ENCODE results near the gene CRYBA1. TPM values are rescaled to one million over a fixed set of nuclear protein-coding genes. Genes with fewer than 3 reads are reported as not detected.

CRYBA1 gene, protein sequence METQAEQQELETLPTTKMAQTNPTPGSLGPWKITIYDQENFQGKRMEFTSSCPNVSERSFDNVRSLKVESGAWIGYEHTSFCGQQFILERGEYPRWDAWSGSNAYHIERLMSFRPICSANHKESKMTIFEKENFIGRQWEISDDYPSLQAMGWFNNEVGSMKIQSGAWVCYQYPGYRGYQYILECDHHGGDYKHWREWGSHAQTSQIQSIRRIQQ
- not detected in 2 replicates for total RNA-seq

DNA sequence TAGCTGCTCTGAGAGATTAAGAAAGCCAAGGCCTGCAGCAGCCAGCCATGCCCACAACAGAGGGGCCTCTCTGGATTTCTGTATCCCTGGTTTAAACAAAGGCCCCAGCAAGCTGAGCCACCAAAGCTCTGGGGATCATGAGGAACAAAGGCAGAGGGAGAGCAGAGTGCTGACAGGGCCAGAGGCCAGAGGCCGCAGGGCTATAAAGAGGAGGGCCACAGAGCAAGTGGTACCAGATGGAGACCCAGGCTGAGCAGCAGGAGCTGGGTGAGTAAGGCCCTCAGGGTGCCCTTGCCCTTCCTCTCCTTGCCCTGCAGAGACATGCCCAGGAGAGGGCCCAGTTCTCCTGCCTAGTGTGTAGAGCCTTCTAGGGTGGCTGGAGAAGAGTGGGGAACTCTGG, at the start of gene CRYBA1:
Gene CRYBA1, plus strand, starts transcription at position 232 of the 400 bp plus-strand sequence. Its CDS starts 5 bp downstream, at position 237.

DNA sequence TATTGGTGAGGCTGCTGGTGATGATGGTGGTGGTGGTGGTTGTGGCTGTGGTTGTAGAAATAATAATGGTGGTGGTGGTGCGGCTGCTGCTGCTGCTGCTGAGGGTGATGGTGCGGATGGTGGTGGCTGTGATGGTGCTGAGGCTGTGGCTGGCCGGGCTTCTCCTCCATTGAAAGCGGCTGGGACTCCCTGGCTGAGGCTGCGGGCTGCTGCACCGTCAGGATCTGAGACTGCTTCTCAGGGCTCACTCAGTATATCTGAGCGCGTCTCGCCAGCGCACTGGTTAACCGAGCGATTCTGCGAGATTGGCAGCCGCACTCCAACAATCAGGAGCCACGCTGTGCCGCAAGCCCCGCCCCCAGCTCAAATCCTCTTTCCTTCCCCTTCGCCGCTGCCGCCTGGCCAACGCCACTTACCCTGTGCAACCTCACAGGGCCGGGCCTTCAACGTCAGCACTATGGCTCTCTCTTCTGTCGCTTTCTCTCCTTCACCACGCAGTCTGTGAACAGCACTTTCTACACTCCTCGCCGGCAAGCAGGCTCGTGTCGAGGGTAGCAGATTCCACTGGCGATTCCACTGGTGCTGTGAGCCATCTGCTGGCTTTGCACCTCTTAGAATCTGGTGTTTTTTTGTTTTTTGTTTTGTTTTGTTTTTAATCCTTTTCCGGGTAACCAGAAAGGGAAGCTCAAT, 47.4 kb downstream of the CRYBA1 start, which contains the start of gene NUFIP2:
Gene NUFIP2, minus strand, starts transcription at position 259 of the 690 bp plus-strand sequence. Its CDS starts 89 bp downstream, at position 170.

Other genes with a start within 250 kb of the CRYBA1 start
- not detected in 2 replicates for gene SEZ6, start 240.8 kb upstream of the CRYBA1 start, total RNA-seq
- gene PIPOX, start 203.7 kb upstream of the CRYBA1 start, total RNA-seq, result 2.8 and 3.3 TPM in 2 replicates
- 14.7 and 19.9 TPM in 2 replicates for gene MYO18A, start 66.5 kb upstream of the CRYBA1 start, total RNA-seq
- gene NUFIP2, start 47.3 kb downstream of the CRYBA1 start, total RNA-seq, result 51.8 and 54.5 TPM in 2 replicates
- 76.8 and 80.2 TPM in 2 replicates for gene TAOK1, start 143.5 kb downstream of the CRYBA1 start, total RNA-seq

Data from vein endothelial cell (primary cell).